GM12801 (cell line): ENCODE measurements around the gene GP2.

Experiments used
- TF ChIP-seq, protein P1 (sequence below): IDR thresholded peaks from one replicate; pipeline ENCODE4 v1.5.1; 2011; ENCODE audit warnings: control low read depth; ENCODE audit not compliant: insufficient read length; ENCODE audit errors: extremely low read depth

The GP2 gene

DNA sequence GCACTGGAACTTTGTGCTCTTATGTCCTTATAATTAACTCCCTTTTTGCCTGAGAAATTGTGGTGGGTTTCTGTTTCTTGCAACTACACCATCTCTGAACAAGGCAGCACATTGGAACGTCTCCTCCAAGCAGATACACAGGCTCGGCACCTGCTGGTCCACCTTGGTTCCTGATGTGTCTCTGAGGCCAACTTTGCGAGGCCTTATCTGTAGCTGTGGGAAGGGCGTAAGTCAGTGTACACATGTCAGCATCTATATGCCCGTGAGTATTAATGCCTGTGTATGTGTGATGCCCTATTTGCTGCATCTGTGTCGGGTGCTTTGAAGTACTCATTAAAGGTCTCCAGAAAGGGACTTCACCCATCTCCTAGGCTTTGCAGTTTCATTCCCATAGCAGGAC is 17.5 kb downstream of the GP2 start:
- TF ChIP-seq, protein P1, sequence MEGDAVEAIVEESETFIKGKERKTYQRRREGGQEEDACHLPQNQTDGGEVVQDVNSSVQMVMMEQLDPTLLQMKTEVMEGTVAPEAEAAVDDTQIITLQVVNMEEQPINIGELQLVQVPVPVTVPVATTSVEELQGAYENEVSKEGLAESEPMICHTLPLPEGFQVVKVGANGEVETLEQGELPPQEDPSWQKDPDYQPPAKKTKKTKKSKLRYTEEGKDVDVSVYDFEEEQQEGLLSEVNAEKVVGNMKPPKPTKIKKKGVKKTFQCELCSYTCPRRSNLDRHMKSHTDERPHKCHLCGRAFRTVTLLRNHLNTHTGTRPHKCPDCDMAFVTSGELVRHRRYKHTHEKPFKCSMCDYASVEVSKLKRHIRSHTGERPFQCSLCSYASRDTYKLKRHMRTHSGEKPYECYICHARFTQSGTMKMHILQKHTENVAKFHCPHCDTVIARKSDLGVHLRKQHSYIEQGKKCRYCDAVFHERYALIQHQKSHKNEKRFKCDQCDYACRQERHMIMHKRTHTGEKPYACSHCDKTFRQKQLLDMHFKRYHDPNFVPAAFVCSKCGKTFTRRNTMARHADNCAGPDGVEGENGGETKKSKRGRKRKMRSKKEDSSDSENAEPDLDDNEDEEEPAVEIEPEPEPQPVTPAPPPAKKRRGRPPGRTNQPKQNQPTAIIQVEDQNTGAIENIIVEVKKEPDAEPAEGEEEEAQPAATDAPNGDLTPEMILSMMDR: no peak

DNA sequence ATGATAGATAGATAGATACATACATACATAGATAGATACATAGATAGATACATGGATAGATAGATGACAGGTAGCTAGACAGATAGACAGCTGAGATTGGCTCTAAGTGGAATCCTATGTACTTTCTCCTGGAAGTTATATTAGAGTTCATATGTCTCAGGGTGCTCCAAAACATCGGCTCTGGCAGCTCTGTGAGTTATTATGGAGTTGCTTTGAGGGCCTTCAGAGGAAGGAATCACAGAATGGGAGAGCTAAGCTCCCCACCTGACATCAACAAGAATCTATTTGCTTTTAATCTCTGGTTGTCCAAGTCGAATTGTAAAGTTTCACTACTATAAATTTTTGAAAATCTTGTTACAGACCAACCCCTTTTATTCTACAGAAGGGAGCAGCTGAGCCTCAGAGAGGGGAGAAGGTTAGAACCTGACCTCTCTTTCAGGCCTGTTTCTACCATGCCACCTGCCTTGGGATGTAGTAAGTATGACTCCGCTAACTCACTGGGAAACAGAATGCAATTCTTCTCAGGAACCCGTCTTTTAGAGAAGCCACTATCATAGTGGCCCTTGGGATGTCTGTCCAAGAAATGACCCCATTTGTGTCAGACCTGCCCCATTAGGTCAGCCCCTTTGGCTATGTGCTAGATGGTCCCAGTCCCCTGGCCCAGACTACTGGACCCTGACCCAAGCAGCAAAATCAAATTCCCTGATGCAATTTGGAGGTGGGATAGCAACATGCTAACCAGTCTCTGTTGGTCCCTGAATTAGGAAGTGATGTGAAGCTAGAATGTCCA is 18.3 kb downstream of the GP2 start:
- TF ChIP-seq, protein P1: no peak

DNA sequence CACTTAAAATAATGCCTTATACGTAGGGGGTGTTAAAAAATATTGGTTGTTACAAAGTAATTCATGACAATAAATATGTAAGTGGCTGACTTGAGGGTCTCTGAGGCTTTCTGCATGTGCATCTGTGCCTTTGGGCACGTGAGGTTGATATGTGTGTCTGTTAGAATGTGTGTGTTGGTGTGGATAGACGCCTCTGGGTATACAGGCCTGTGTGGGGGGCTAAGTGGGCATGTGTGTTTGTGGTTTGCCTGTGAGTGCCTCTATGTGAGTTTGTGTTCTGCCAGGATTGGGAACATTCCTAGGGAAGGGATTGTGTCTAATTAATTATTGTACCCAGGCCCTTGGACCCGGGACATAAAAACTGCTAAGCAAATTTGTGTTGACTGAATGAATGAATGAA is 19.0 kb downstream of the GP2 start:
- TF ChIP-seq, protein P1: no peak

DNA sequence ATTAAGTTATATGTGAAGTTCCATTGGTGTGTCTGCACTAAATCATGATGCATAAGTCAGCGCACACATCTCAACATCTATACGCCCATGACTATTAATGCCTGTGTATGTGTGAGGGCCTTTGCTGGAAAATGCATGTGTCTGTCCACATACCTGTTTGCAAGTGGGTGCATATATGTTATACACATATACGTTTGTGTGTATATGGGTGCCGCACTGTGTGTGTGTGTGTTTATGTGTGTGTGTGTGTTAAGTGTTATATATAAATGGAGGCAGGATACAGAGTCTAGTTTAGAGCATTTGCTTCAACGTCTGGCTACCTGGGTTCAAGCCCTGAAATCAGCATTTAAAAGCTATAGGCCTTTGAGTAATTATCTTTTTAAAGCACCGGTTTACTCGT is 19.5 kb downstream of the GP2 start:
- TF ChIP-seq, protein P1: no peak

DNA sequence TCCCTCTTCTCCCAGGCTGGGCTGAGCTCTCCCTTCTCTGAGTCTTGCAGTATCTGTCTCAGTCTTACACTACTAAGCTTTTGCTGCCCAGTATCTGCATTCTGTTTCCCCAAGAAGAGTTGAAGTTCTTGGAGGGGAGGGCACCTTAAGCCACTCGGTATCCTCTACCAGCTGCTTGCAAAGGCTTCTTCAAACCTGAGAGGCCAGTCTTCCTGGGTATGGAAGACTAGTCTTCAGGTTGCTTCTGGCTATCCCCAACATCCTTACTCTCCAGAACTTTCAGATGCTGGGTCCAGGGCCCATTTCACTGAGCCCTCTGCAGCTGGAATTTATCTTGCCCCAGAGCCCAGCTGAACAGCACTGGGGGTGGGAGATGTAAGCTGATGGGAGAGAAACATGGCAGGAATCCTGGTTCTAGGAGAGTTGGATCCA is 20.1 kb downstream of the GP2 start:
- TF ChIP-seq, protein P1: no peak

DNA sequence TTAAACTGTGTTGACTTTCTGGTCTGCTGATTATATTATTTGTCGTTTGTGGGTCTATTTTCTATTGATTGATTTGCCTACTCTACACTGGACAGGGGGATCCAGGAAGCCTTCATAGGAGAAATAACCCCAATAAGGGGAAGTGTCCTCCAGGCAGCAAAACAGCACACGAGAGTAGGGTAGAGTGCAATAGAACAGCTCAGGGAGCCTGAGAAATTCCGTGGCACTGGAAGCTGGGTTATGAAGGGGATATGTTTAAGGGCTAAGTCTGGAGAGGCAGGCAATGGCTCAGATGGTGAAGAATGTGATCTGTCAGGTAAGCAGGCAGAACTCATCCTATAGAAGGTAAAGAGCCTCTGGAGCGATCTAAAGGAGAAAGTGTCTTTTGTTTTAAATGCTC is 20.9 kb downstream of the GP2 start:
- TF ChIP-seq, protein P1: no peak

DNA sequence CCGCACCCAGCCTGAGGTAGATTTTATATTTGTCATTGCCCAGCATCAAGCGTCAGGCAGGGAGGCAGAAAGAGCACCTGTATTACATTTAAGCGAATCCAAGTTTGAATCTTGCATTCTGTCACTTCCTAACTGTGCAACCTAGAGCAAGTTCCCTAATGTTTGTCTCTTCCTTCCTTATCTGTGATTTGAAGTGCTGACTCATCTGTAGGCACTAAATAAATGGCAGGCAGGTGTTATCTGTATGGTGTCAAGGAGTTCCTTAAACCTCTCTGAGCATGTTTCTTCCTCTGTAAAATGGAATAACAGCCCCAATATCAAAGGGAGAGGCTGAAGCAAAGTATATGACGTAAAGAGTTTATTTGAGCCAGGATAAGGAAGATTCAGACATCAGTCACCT is 24.3 kb downstream of the GP2 start:
- TF ChIP-seq, protein P1: no peak
